ENCODE data around the gene IBTK.

Gene IBTK

GRCh38 chr6:82246802-82247504 lies 591 bp downstream of the IBTK start:
- POLR2A ChIA-PET: no interaction called here
- TF ChIP-seq CTCF (IDR thresholded peaks at IDR 0.05; ENCODE audit: control extremely low read depth, extremely low read depth, low read depth, missing control alignments): peak; percentile 4
- DNase-seq (ENCODE audit: extremely low spot score): no peak
- CTCF ChIA-PET: interaction anchor here (0.8 to 2.7 kb wide), 5 partner anchors 10 to 820 kb away, joined by 3 to 15 read pairs (median 9); partner anchors contain the start of genes DOP1A and UBE3D

GRCh38 chr6:82246370-82246769 lies 1.2 kb downstream of the IBTK start:
- no peak for DNase-seq (ENCODE audit: extremely low spot score)
- no peak for TF ChIP-seq CTCF (IDR thresholded peaks at IDR 0.05; ENCODE audit: control extremely low read depth, extremely low read depth, low read depth, missing control alignments)
- ChIA-PET CTCF (interaction anchor here (0.8 to 1.1 kb wide), 2 partner anchors 10 to 820 kb away, joined by 3 read pairs; no protein-coding TSS in a partner anchor), POLR2A (no interaction called here)

- POLR2A ChIA-PET: no interaction called here
- CTCF ChIA-PET: no interaction called here
These were observed 2.2 kb downstream of the IBTK start for GRCh38 chr6:82245376-82245775.

GRCh38 chr6:82243884-82244283 lies 3.7 kb downstream of the IBTK start:
- ChIA-PET POLR2A (no interaction called here), CTCF (interaction anchor here (0.8 to 0.9 kb wide), 2 partner anchors 25 to 822 kb away, joined by 4 to 5 read pairs; partner anchors contain the start of gene UBE3D)
- TF ChIP-seq CTCF (IDR thresholded peaks at IDR 0.05; ENCODE audit: control extremely low read depth, extremely low read depth, low read depth, missing control alignments): no peak
- no peak for DNase-seq (ENCODE audit: extremely low spot score)

More at GRCh38 chr6:82245376-82245775, 2.2 kb downstream of the IBTK start:
- DNase-seq (ENCODE audit: extremely low spot score): no peak
- TF ChIP-seq CTCF (IDR thresholded peaks at IDR 0.05; ENCODE audit: control extremely low read depth, extremely low read depth, low read depth, missing control alignments): no peak

GRCh38 chr6:82240186-82240585 lies 7.4 kb downstream of the IBTK start:
- no peak for DNase-seq (ENCODE audit: extremely low spot score)
- CTCF ChIA-PET: interaction anchor here (1.0 to 1.6 kb wide), 3 partner anchors 11 to 825 kb away, joined by 3 to 5 read pairs (median 3); partner anchors contain the start of gene UBE3D
- no peak for TF ChIP-seq CTCF (IDR thresholded peaks at IDR 0.05; ENCODE audit: control extremely low read depth, extremely low read depth, low read depth, missing control alignments)
- POLR2A ChIA-PET: no interaction called here

GRCh38 chr6:82239597-82239996 lies 7.9 kb downstream of the IBTK start:
- CTCF ChIA-PET: interaction anchor here (1.5 kb wide), 1 partner anchor 10 kb away, joined by 3 read pairs; no protein-coding TSS in a partner anchor
- no peak for TF ChIP-seq CTCF (IDR thresholded peaks at IDR 0.05; ENCODE audit: control extremely low read depth, extremely low read depth, low read depth, missing control alignments)
- POLR2A ChIA-PET: no interaction called here
- DNase-seq (ENCODE audit: extremely low spot score): no peak

Measured in GM10248 (cell line).